Activated naive CD4-positive, alpha-beta T cell treated with anti-CD3 and anti-CD28 coated beads for 36 hours (primary cell): ENCODE results near the gene NKTR. TPM values are rescaled to one million over a fixed set of nuclear protein-coding genes. Genes with fewer than 3 reads are reported as not detected.

Experiments used
- CTCF ChIA-PET: fragments of 350-600 bp; sonication (Branson Sonifier 250); formaldehyde crosslinking; loops from one replicate; lab custom pipeline; 2021; ENCODE audit warnings: antibody characterized with exemption; lab: Charles Lee
- DNase-seq: peaks from one replicate; pipeline ENCODE4 v3.0.0-alpha.2; 2020
- H3K27ac Mint-ChIP-seq: one replicate; pipeline ENCODE4 v1.8.0; 2021; ENCODE audit warnings: mild to moderate bottlenecking, mixed read lengths
- H3K27me3 Mint-ChIP-seq: one replicate; pipeline ENCODE4 v1.8.0; 2021; ENCODE audit warnings: low read depth, mixed read lengths
- H3K36me3 Mint-ChIP-seq: one replicate; pipeline ENCODE4 v1.8.0; 2021; ENCODE audit warnings: low read depth, mixed read lengths
- H3K4me1 Mint-ChIP-seq: one replicate; pipeline ENCODE4 v1.8.0; 2021; ENCODE audit warnings: low read depth, mixed read lengths
- H3K4me3 Mint-ChIP-seq: one replicate; pipeline ENCODE4 v1.8.0; 2021; ENCODE audit warnings: mild to moderate bottlenecking, moderate library complexity, mixed read lengths
- H3K9me3 Mint-ChIP-seq: one replicate; pipeline ENCODE4 v1.8.0; 2021; ENCODE audit warnings: mixed read lengths
- intact Hi-C: fragments of 100-400 bp; cut with micrococcal nuclease; formaldehyde crosslinking; loops from one replicate; pipeline ENCODE4 v1.15.1; 2023
- total RNA-seq, 2 experiments: library from RNA; stranded (reverse); gene quantifications; one replicate each; pipeline ENCODE4 v1.2.3, GENCODE V29; 2021

The NKTR gene
- total RNA-seq, 2 experiments from 2014 or later, result 62.1 to 65.9 TPM

GRCh38 chr3:42688487-42689420 is 88.3 kb downstream of the NKTR start:
- Mint-ChIP-seq H3K36me3 (no peaks in the 10 kb centered on the region), H3K27ac (no peak overlapping the region), H3K4me1 (peaks cover 2% of the 10 kb centered on the region), H3K27me3 (peaks cover 21% of the 10 kb centered on the region), H3K4me3 (no peak overlapping the region), H3K9me3 (no peaks in the 10 kb centered on the region)
- CTCF ChIA-PET, result interaction anchor here (1.4 kb wide), 1 partner anchor 25 kb away, joined by 4 read pairs; no protein-coding TSS in a partner anchor
- intact Hi-C loops, result no loop called here
- DNase-seq, result no peak

- CTCF ChIA-PET, result interaction anchor here (1.4 kb wide), 1 partner anchor 24 kb away, joined by 4 read pairs; no protein-coding TSS in a partner anchor
Observed at GRCh38 chr3:42689421-42690014, 89.0 kb downstream of the NKTR start.

GRCh38 chr3:42690191-42690590 is 89.7 kb downstream of the NKTR start:
- Mint-ChIP-seq H3K4me3 (no peak overlapping the region), H3K27me3 (peaks cover 16% of the 10 kb centered on the region), H3K27ac (no peak overlapping the region), H3K4me1 (peaks cover 2% of the 10 kb centered on the region), H3K36me3 (no peaks in the 10 kb centered on the region), H3K9me3 (no peaks in the 10 kb centered on the region)
- CTCF ChIA-PET, result interaction anchor here (0.6 to 1.4 kb wide), 2 partner anchors 24 to 26 kb away, joined by 3 to 4 read pairs; no protein-coding TSS in a partner anchor
- intact Hi-C loops, result no loop called here
- no peak for DNase-seq

More at GRCh38 chr3:42689421-42690014, 89.0 kb downstream of the NKTR start:
- H3K9me3 Mint-ChIP-seq, result no peaks in the 10 kb centered on the region
- DNase-seq, result no peak
- H3K27me3 Mint-ChIP-seq, result peaks cover 20% of the 10 kb centered on the region
- intact Hi-C loops, result no loop called here
- H3K27ac Mint-ChIP-seq, result no peak overlapping the region
- H3K4me3 Mint-ChIP-seq, result no peak overlapping the region
- no peaks in the 10 kb centered on the region for H3K36me3 Mint-ChIP-seq
- peaks cover 2% of the 10 kb centered on the region for H3K4me1 Mint-ChIP-seq

GRCh38 chr3:42690766-42691680 is 90.5 kb downstream of the NKTR start:
- no peak overlapping the region for H3K4me3 Mint-ChIP-seq
- H3K36me3 Mint-ChIP-seq, result no peaks in the 10 kb centered on the region
- DNase-seq, result no peak
- no peaks in the 10 kb centered on the region for H3K4me1 Mint-ChIP-seq
- CTCF ChIA-PET, result interaction anchor here (0.6 kb wide), 1 partner anchor 27 kb away, joined by 3 read pairs; no protein-coding TSS in a partner anchor
- intact Hi-C loops, result no loop called here
- H3K9me3 Mint-ChIP-seq, result no peaks in the 10 kb centered on the region
- no peak overlapping the region for H3K27ac Mint-ChIP-seq
- H3K27me3 Mint-ChIP-seq, result peaks cover 9% of the 10 kb centered on the region

GRCh38 chr3:42691816-42692666 is 91.6 kb downstream of the NKTR start:
- intact Hi-C loops, result no loop called here
- no peaks in the 10 kb centered on the region for H3K9me3 Mint-ChIP-seq
- no peak overlapping the region for H3K27ac Mint-ChIP-seq
- no peak overlapping the region for H3K4me3 Mint-ChIP-seq
- CTCF ChIA-PET, result no interaction called here
- H3K4me1 Mint-ChIP-seq, result no peaks in the 10 kb centered on the region
- no peaks in the 10 kb centered on the region for H3K36me3 Mint-ChIP-seq
- no peaks in the 10 kb centered on the region for H3K27me3 Mint-ChIP-seq
- DNase-seq, result no peak

GRCh38 chr3:42692667-42693529 is 92.4 kb downstream of the NKTR start:
- H3K4me3 Mint-ChIP-seq, result no peak overlapping the region
- no peaks in the 10 kb centered on the region for H3K4me1 Mint-ChIP-seq
- intact Hi-C loops, result no loop called here
- CTCF ChIA-PET, result no interaction called here
- H3K27ac Mint-ChIP-seq, result no peak overlapping the region
- no peaks in the 10 kb centered on the region for H3K9me3 Mint-ChIP-seq
- H3K36me3 Mint-ChIP-seq, result no peaks in the 10 kb centered on the region
- no peaks in the 10 kb centered on the region for H3K27me3 Mint-ChIP-seq
- DNase-seq, result no peak

GRCh38 chr3:42693530-42693930 is 93.0 kb downstream of the NKTR start:
- Mint-ChIP-seq H3K4me3 (no peak overlapping the region), H3K27me3 (no peaks in the 10 kb centered on the region), H3K27ac (no peak overlapping the region), H3K36me3 (no peaks in the 10 kb centered on the region), H3K9me3 (no peaks in the 10 kb centered on the region), H3K4me1 (no peaks in the 10 kb centered on the region)
- DNase-seq, result no peak
- CTCF ChIA-PET, result interaction anchor here (0.6 kb wide), 1 partner anchor 600 kb away, joined by 6 read pairs; no protein-coding TSS in a partner anchor
- intact Hi-C loops, result no loop called here

GRCh38 chr3:42694366-42694765 is 93.9 kb downstream of the NKTR start:
- Mint-ChIP-seq H3K27me3 (no peaks in the 10 kb centered on the region), H3K4me3 (no peak overlapping the region), H3K4me1 (no peaks in the 10 kb centered on the region), H3K9me3 (no peaks in the 10 kb centered on the region), H3K36me3 (no peaks in the 10 kb centered on the region), H3K27ac (no peak overlapping the region)
- intact Hi-C loops, result no loop called here
- DNase-seq, result no peak
- CTCF ChIA-PET, result interaction anchor here (0.6 kb wide), 1 partner anchor 601 kb away, joined by 6 read pairs; no protein-coding TSS in a partner anchor

- H3K27me3 Mint-ChIP-seq, result no peaks in the 10 kb centered on the region
- intact Hi-C loops, result no loop called here
- CTCF ChIA-PET, result interaction anchor here (0.6 kb wide), 1 partner anchor 87 kb away, joined by 4 read pairs; no protein-coding TSS in a partner anchor
- H3K27ac Mint-ChIP-seq, result no peak overlapping the region
- no peak for DNase-seq
- H3K4me3 Mint-ChIP-seq, result no peak overlapping the region
- H3K4me1 Mint-ChIP-seq, result no peaks in the 10 kb centered on the region
- no peaks in the 10 kb centered on the region for H3K36me3 Mint-ChIP-seq
- H3K9me3 Mint-ChIP-seq, result no peaks in the 10 kb centered on the region
Observed at GRCh38 chr3:42696356-42697288, 96.1 kb downstream of the NKTR start.
